HepG2 (cell line): ENCODE results near the gene KANSL1L. TPM values are rescaled to one million over a fixed set of nuclear protein-coding genes. Genes with fewer than 3 reads are reported as not detected.
"Not testable (repeated sequence)": the region's sequence is repeated elsewhere in the genome, so short reads cannot be mapped to it uniquely, and the experiment has no call there.

Experiments used
- ATAC-seq: fragments of 200-7000 bp; cut with Tn5 transposase; 3 replicates; pipeline ENCODE4 v1.9.1; 2020; ENCODE audit warnings: mild to moderate bottlenecking, moderate library complexity
- BruUV-seq: library from RNA; stranded (reverse); fragments of 400-500 nt; replicated peaks from 2 replicates; lab custom pipeline; 2021; lab: Mats Ljungman, UMichigan
- CTCF ChIA-PET: fragments of 300-600 bp; formaldehyde crosslinking; extraction: SDS; loops from one replicate; lab custom pipeline; 2021; ENCODE audit warnings: low total read pairs, inconsistent platforms, low intra/inter-chr PET ratio; lab: Yijun Ruan, JAX
- POLR2A ChIA-PET: fragments of 350-600 bp; sonication (Branson Sonifier 250); formaldehyde crosslinking; loops from one replicate; lab custom pipeline; 2020; ENCODE audit warnings: antibody characterized with exemption, inconsistent platforms; lab: Yijun Ruan, JAX
- DNase-seq: peaks from one replicate; pipeline ENCODE4 v3.0.0-alpha.2; 2015; ENCODE audit warnings: low spot score
- FAIRE-seq: peaks from 3 replicates; lab custom pipeline; 2011; peaks lifted over from hg19 to GRCh38; lab: Jason Lieb, UNC
- H2AFZ ChIP-seq: one replicate; pipeline ENCODE4 v1.6.1; 2011; ENCODE audit warnings: low read length, inconsistent platforms
- H3K27ac ChIP-seq: fragments of 300-600 bp; 3 replicates; pipeline ENCODE4 v1.8.0; 2011; ENCODE audit warnings: mixed run types, mild to moderate bottlenecking, mixed read lengths, low read length, inconsistent platforms; ENCODE audit not compliant: insufficient read depth; ENCODE audit errors: extremely low read length
- H3K27me3 ChIP-seq, 2 experiments: fragments of 200-600 bp in 1 of 2; 2 replicates in 1 of 2; 3 replicates in 1 of 2; pipeline versions ENCODE4 v1.6.0 to v1.8.0; 2011; ENCODE audit warnings: low read length in 2 of 2, mild to moderate bottlenecking in 2 of 2, moderate library complexity in 2 of 2, inconsistent platforms in 1 of 2; ENCODE audit not compliant: insufficient read depth in 2 of 2, control insufficient read depth in 1 of 2
- H3K36me3 ChIP-seq, 2 experiments: fragments of 200-600 bp in 1 of 2; replicated peaks in 1 of 2; 2 replicates in 1 of 2; 3 replicates in 1 of 2; pipeline versions ENCODE4 v1.5.1 to v1.8.0; 2011; ENCODE audit warnings: low read length in 2 of 2, inconsistent platforms in 1 of 2; ENCODE audit not compliant: insufficient read depth in 2 of 2, control insufficient read depth in 1 of 2
- H3K4me1 ChIP-seq: 2 replicates; pipeline ENCODE4 v1.5.1; 2012; ENCODE audit warnings: low read length, inconsistent platforms; ENCODE audit not compliant: insufficient read depth
- H3K4me2 ChIP-seq: 2 replicates; pipeline ENCODE4 v1.6.0; 2011; ENCODE audit warnings: low read depth, low read length, inconsistent platforms
- H3K4me3 ChIP-seq, 3 experiments: fragments of 200-600 bp in 1 of 3; sonication (generic), shearing (Covaris generic) in 1 of 3; replicated peaks in 1 of 3; 2 replicates each; pipeline ENCODE4 v1.5.1; 2011 to 2016; ENCODE audit warnings: low read length in 3 of 3, inconsistent platforms in 2 of 3, low read depth in 2 of 3, mild to moderate bottlenecking in 2 of 3, control low read depth in 1 of 3, mixed read lengths in 1 of 3; ENCODE audit not compliant: insufficient read depth in 1 of 3
- H3K79me2 ChIP-seq: one replicate; pipeline ENCODE4 v1.6.1; 2011; ENCODE audit warnings: low read length, inconsistent platforms; ENCODE audit not compliant: insufficient read depth
- H3K9ac ChIP-seq: 2 replicates; pipeline ENCODE4 v1.6.0; 2011; ENCODE audit warnings: mild to moderate bottlenecking, low read depth, low read length, inconsistent platforms; ENCODE audit not compliant: insufficient read depth
- H3K9me3 ChIP-seq: 2 replicates; pipeline ENCODE4 v1.5.1; 2012; ENCODE audit warnings: mild to moderate bottlenecking, low read length
- H4K20me1 ChIP-seq: 2 replicates; pipeline ENCODE4 v1.6.0; 2011; ENCODE audit warnings: inconsistent platforms, mild to moderate bottlenecking, low read length, moderate library complexity; ENCODE audit not compliant: insufficient read depth
- CHCHD3 ChIP-seq: sonication (generic); formaldehyde crosslinking; IDR thresholded peaks from 2 replicates; pipeline ENCODE4 v1.8.0; 2022; ENCODE audit warnings: mild to moderate bottlenecking, missing genetic modification reagents, moderate library complexity
- HCFC1 ChIP-seq: fragments of 150-350 bp; IDR thresholded peaks from 2 replicates; pipeline ENCODE4 v1.6.1; 2014; ENCODE audit warnings: low read depth, low read length
- ISL2 ChIP-seq: sonication (generic); formaldehyde crosslinking; IDR thresholded peaks from 2 replicates; pipeline ENCODE4 v1.5.0; 2020; ENCODE audit warnings: missing genetic modification reagents
- MAFF ChIP-seq: IDR thresholded peaks from 2 replicates; pipeline ENCODE4 v1.6.1; 2011; ENCODE audit warnings: low read depth, low read length, improper control_type of control experiment
- MAFK ChIP-seq, 2 experiments: IDR thresholded peaks in 1 of 2; conservative IDR thresholded peaks in 1 of 2; 2 replicates each; pipeline ENCODE4 v1.6.1; 2011; ENCODE audit warnings: improper control_type of control experiment in 2 of 2, low read length in 2 of 2
- SNAPC2 ChIP-seq: sonication (generic); formaldehyde crosslinking; IDR thresholded peaks from 2 replicates; pipeline ENCODE4 v1.8.1; 2022; ENCODE audit warnings: mild to moderate bottlenecking, missing genetic modification reagents
- TOE1 ChIP-seq: sonication (generic); formaldehyde crosslinking; IDR thresholded peaks from 2 replicates; pipeline ENCODE4 v1.4.0; 2020; ENCODE audit warnings: mild to moderate bottlenecking, missing genetic modification reagents
- ZBTB3 ChIP-seq: sonication (generic); formaldehyde crosslinking; IDR thresholded peaks from 2 replicates; pipeline ENCODE4 v1.4.0; 2020; ENCODE audit warnings: low read depth, mild to moderate bottlenecking, moderate library complexity, missing genetic modification reagents, borderline replicate concordance
- ZBTB4 ChIP-seq: sonication (generic); formaldehyde crosslinking; IDR thresholded peaks from 2 replicates; pipeline ENCODE4 v1.4.0; 2020; ENCODE audit warnings: missing genetic modification reagents, mild to moderate bottlenecking, borderline replicate concordance
- ZNF574 ChIP-seq: sonication (generic); formaldehyde crosslinking; IDR thresholded peaks from 2 replicates; pipeline ENCODE4 v1.4.0; 2020; ENCODE audit warnings: missing genetic modification reagents
- ZNF749 ChIP-seq: sonication (generic); formaldehyde crosslinking; IDR thresholded peaks from 2 replicates; pipeline ENCODE4 v1.8.0; 2022; ENCODE audit warnings: mild to moderate bottlenecking, missing genetic modification reagents, moderate library complexity, borderline replicate concordance
- WGBS: methylation state at CpG from one replicate; pipeline ENCODE4 v1.1.6; 2017; ENCODE audit warnings: low lambda C conversion rate; 5-methylcytosine and 5-hydroxymethylcytosine counted together
- in situ Hi-C: cut with HindIII; loops from 2 replicates; pipeline ENCODE4 v1.10.0; 2017; ENCODE audit warnings: low pct_unique_long_range_greater_than_20kb; ENCODE audit not compliant: extremely low pct_ligation_motif_present
- intact Hi-C: fragments of 100-400 bp; cut with micrococcal nuclease; formaldehyde crosslinking; loops from one replicate; pipeline ENCODE4 v1.10.0; 2022; ENCODE audit not compliant: unreplicated experiment
- polyA plus RNA-seq, 8 experiments: library from polyadenylated mRNA; depleted of rRNA in 3 of 8; stranded (reverse) in 7 of 8; unstranded in 1 of 8; fragments of >200 nt; fragmentation: Illumina TruSeq in 4 of 8; extraction: Trizol in 4 of 8; gene quantifications; 2 replicates each; pipeline versions ENCODE4 v1.2.1 to v1.2.3, GENCODE V29; 2011 to 2016; ENCODE audit warnings: low read depth in 4 of 8, missing spikeins in 1 of 8, mixed read lengths in 1 of 8; ENCODE audit not compliant: insufficient read depth in 1 of 8
- total RNA-seq, 5 experiments: library from RNA; depleted of rRNA; stranded (reverse); fragments of >200 nt; fragmentation: Illumina TruSeq; extraction: Trizol; gene quantifications; 2 replicates each; pipeline ENCODE4 v1.2.3, GENCODE V29; 2016; ENCODE audit warnings: low read depth in 1 of 5

KANSL1L gene
- total and polyA plus RNA-seq, 2 of the 13 experiments (the other 11 are each of a cell fraction or from before 2014, with no cell fraction given): 5.4 to 10.3 TPM

- TF ChIP-seq ZBTB4 (CRISPR knock-in tag) (no peak), ZNF749 (CRISPR knock-in tag) (no peak)
- TF ChIP-seq, all 625 proteins: peak for 0
These were observed 6.6 kb upstream of the KANSL1L start (continued) for GRCh38 chr2:210177769-210178168.

GRCh38 chr2:210177115-210177514 lies 5.9 kb upstream of the KANSL1L start:
- ATAC-seq, H3K27ac ChIP-seq, POLR2A ChIA-PET, FAIRE-seq, BruUV-seq, H4K20me1 ChIP-seq, H2AFZ ChIP-seq, H3K4me2 ChIP-seq, H3K27me3 ChIP-seq, H3K79me2 ChIP-seq, H3K36me3 ChIP-seq, H3K9me3 ChIP-seq, DNase-seq, CTCF ChIA-PET, H3K9ac ChIP-seq, H3K4me3 ChIP-seq, intact Hi-C loops: not testable (repeated sequence)
- H3K4me1 ChIP-seq: peaks cover 19% of the 10 kb centered on the region
- in situ Hi-C loops: loop anchor here (25.0 kb wide), 1 partner anchor 1790 kb away; no protein-coding TSS in a partner anchor
- 68% methylated on average over 1 of the region's 1 CpG for WGBS

- CTCF ChIA-PET: no interaction called here
These were observed 2.9 kb upstream of the KANSL1L start for GRCh38 chr2:210174086-210174485.

More at GRCh38 chr2:210174086-210174485, 2.9 kb upstream of the KANSL1L start:
- Histone ChIP-seq H3K9ac (no peak overlapping the region), H2AFZ (no peak overlapping the region), H3K79me2 (peaks cover 5% of the 10 kb centered on the region), H3K4me3 (no peak overlapping the region), H3K9me3 (no peaks in the 10 kb centered on the region), H4K20me1 (no peaks in the 10 kb centered on the region), H3K27me3 (no peaks in the 10 kb centered on the region; a peak in 2 of 5 replicates), H3K27ac (no peak overlapping the region), H3K4me1 (peaks cover 15% of the 10 kb centered on the region), H3K4me2 (no peak overlapping the region), H3K36me3 (no peaks in the 10 kb centered on the region)
- TF ChIP-seq SNAPC2 (no peak), TOE1 (CRISPR knock-in tag) (no peak), ZBTB3 (CRISPR knock-in tag) (no peak), ISL2 (no peak), MAFF (peak; percentile 84), CHCHD3 (CRISPR knock-in tag) (no peak), MAFK (conservative IDR thresholded peaks at IDR 0.05 in 1 of 2, IDR thresholded peaks at IDR 0.05 in 1 of 2; ENCODE audit: low read length in 2 of 2) (peak; percentile 69 to 85), HCFC1 (no peak), ZNF574 (CRISPR knock-in tag) (no peak)
- intact Hi-C loops: loop anchor here (5.0 kb wide), 1 partner anchor 62 kb away; no protein-coding TSS in a partner anchor
- no peak for FAIRE-seq
- no peak for DNase-seq
- POLR2A ChIA-PET: no interaction called here
- in situ Hi-C loops: no loop called here
- no peak for ATAC-seq
- BruUV-seq: no TSS peak
